K562 (cell line): Measurements from ENCODE around the gene ELP5.

ENCODE experiments used
- ARID2 ChIP-seq: fragments of 450-650 bp; IDR thresholded peaks from 2 replicates; pipeline ENCODE4 v1.6.1; 2017; ENCODE audit warnings: antibody characterized with exemption, mild to moderate bottlenecking
- ATF3 ChIP-seq, 2 experiments: fragments of 450-650 bp in 1 of 2; sonication (generic) in 1 of 2; formaldehyde crosslinking in 1 of 2; IDR thresholded peaks in 1 of 2; conservative IDR thresholded peaks in 1 of 2; 2 replicates each; pipeline versions ENCODE4 v1.6.1 to v1.8.1; 2016 to 2023; ENCODE audit warnings: mild to moderate bottlenecking in 2 of 2, moderate library complexity in 2 of 2, inconsistent platforms in 1 of 2, missing genetic modification reagents in 1 of 2
- CREB1 ChIP-seq, 2 experiments: sonication (generic) in 1 of 2; formaldehyde crosslinking in 1 of 2; IDR thresholded peaks; 2 replicates each; pipeline versions ENCODE4 v1.6.1 to v1.8.0; 2012 to 2022; ENCODE audit warnings: inconsistent platforms in 1 of 2, mild to moderate bottlenecking in 1 of 2, missing genetic modification reagents in 1 of 2, moderate library complexity in 1 of 2
- HMGXB4 ChIP-seq: sonication (generic); formaldehyde crosslinking; IDR thresholded peaks from 2 replicates; pipeline ENCODE4 v1.8.1; 2023; ENCODE audit warnings: mild to moderate bottlenecking, missing genetic modification reagents
- JUN ChIP-seq, 2 experiments: sonication (generic) in 1 of 2; formaldehyde crosslinking in 1 of 2; IDR thresholded peaks; 2 replicates each; pipeline versions ENCODE4 v1.6.1 to v1.8.0; 2012 to 2022; ENCODE audit warnings: borderline replicate concordance in 2 of 2, mild to moderate bottlenecking in 2 of 2, improper control_type of control experiment in 1 of 2, low read depth in 1 of 2, low read length in 1 of 2, missing genetic modification reagents in 1 of 2
- KLF16 ChIP-seq: IDR thresholded peaks from 2 replicates; pipeline ENCODE4 v1.6.1; 2016; ENCODE audit warnings: antibody characterized with exemption
- ZBTB8A ChIP-seq: fragments of 450-650 bp; IDR thresholded peaks from 2 replicates; pipeline ENCODE4 v1.6.1; 2018; ENCODE audit warnings: mild to moderate bottlenecking, moderate library complexity; ENCODE audit not compliant: partially characterized antibody

- no peak for TF ChIP-seq CREB1 (IDR thresholded peaks at IDR 0.05)
- TF ChIP-seq CREB1 (CRISPR knock-in tag; IDR thresholded peaks at IDR 0.05), result no peak
- TF ChIP-seq ATF3 (IDR thresholded peaks at IDR 0.05), result no peak
- no peak for TF ChIP-seq ATF3 (CRISPR knock-in tag; conservative IDR thresholded peaks at IDR 0.05)
- no peak for TF ChIP-seq ARID2
- TF ChIP-seq ZBTB8A, result no peak
- TF ChIP-seq KLF16, result no peak
- TF ChIP-seq HMGXB4 (CRISPR knock-in tag), result no peak
- TF ChIP-seq JUN (IDR thresholded peaks at IDR 0.05; ENCODE audit: borderline replicate concordance, low read depth, low read length), result no peak
- TF ChIP-seq JUN (CRISPR knock-in tag; IDR thresholded peaks at IDR 0.05; ENCODE audit: borderline replicate concordance), result no peak
Observed at GRCh38 chr17:7233701-7234082, 18.3 kb upstream of the ELP5 start.
